IMR-90 (cell line): ENCODE results near the gene MYOF. TPM values are rescaled to one million over a fixed set of nuclear protein-coding genes. Genes with fewer than 3 reads are reported as not detected.

ENCODE experiments used
- ATAC-seq: fragments of 200-7000 bp; cut with Tn5 transposase; 2 replicates; pipeline ENCODE4 v1.9.1; 2020; ENCODE audit warnings: low read depth, mild to moderate bottlenecking, moderate library complexity
- BruUV-seq: library from RNA; stranded (reverse); fragments of 400-500 nt; replicated peaks from 2 replicates; lab custom pipeline; 2021; lab: Mats Ljungman, UMichigan
- CTCF ChIA-PET: fragments of 300-600 bp; formaldehyde crosslinking; extraction: SDS; loops from one replicate; lab custom pipeline; 2021; ENCODE audit warnings: antibody characterized with exemption; lab: Yijun Ruan, JAX
- POLR2A ChIA-PET: fragments of 300-600 bp; sonication (Branson Sonifier 250); formaldehyde crosslinking; loops from one replicate; lab custom pipeline; 2022; ENCODE audit warnings: antibody characterized with exemption; ENCODE audit not compliant: unreplicated experiment; lab: Charles Lee
- DNase-seq: peaks from one replicate; pipeline ENCODE4 v3.0.0; 2013
- H2AFZ ChIP-seq: replicated peaks from 2 replicates; pipeline ENCODE3; 2013; ENCODE audit warnings: low read length, mild to moderate bottlenecking; ENCODE audit not compliant: poor library complexity
- H2AK5ac ChIP-seq: 2 replicates; pipeline ENCODE4 v1.6.1; 2013; ENCODE audit warnings: low read depth, low read length, inconsistent platforms
- H2AK9ac ChIP-seq: replicated peaks from 2 replicates; pipeline ENCODE3; 2013; ENCODE audit warnings: mild to moderate bottlenecking, low read depth, low read length, moderate library complexity; ENCODE audit not compliant: poor library complexity
- H2BK120ac ChIP-seq: 2 replicates; pipeline ENCODE4 v1.6.1; 2013; ENCODE audit warnings: low read depth, low read length, inconsistent platforms
- H2BK15ac ChIP-seq: 3 replicates; pipeline ENCODE4 v1.6.1; 2013; ENCODE audit warnings: low read depth, low read length, inconsistent platforms
- H2BK20ac ChIP-seq: 2 replicates; pipeline ENCODE4 v1.6.1; 2013; ENCODE audit warnings: low read depth, mild to moderate bottlenecking, inconsistent platforms, low read length, moderate library complexity
- H2BK5ac ChIP-seq: 2 replicates; pipeline ENCODE4 v1.6.1; 2013; ENCODE audit warnings: mild to moderate bottlenecking, low read depth, low read length, inconsistent platforms; ENCODE audit not compliant: poor library complexity, severe bottlenecking
- H3K14ac ChIP-seq: replicated peaks from 2 replicates; pipeline ENCODE4 v1.6.1; 2013; ENCODE audit warnings: low read depth, low read length, inconsistent platforms
- H3K18ac ChIP-seq: 2 replicates; pipeline ENCODE4 v1.6.1; 2013; ENCODE audit warnings: low read depth, low read length, control low read depth
- H3K23ac ChIP-seq: 2 replicates; pipeline ENCODE4 v1.6.1; 2013; ENCODE audit warnings: low read depth, low read length, inconsistent platforms
- H3K27ac ChIP-seq: 2 replicates; pipeline ENCODE4 v1.5.1; 2013; ENCODE audit warnings: mild to moderate bottlenecking, control low read depth, low read length; ENCODE audit not compliant: insufficient read depth
- H3K27me3 ChIP-seq: 2 replicates; pipeline ENCODE4 v1.6.1; 2013; ENCODE audit warnings: low read length; ENCODE audit not compliant: control insufficient read depth, insufficient read depth
- H3K36me3 ChIP-seq: 2 replicates; pipeline ENCODE4 v1.6.1; 2013; ENCODE audit warnings: low read length, mixed read lengths; ENCODE audit not compliant: control insufficient read depth, insufficient read depth
- H3K4ac ChIP-seq: 2 replicates; pipeline ENCODE4 v1.6.1; 2013; ENCODE audit warnings: low read depth, low read length, inconsistent platforms
- H3K4me1 ChIP-seq: 2 replicates; pipeline ENCODE4 v1.6.1; 2013; ENCODE audit warnings: low read length, mixed read lengths; ENCODE audit not compliant: control insufficient read depth, insufficient read depth
- H3K4me2 ChIP-seq: 2 replicates; pipeline ENCODE4 v1.6.1; 2013; ENCODE audit warnings: low read depth, mild to moderate bottlenecking, control low read depth, low read length, moderate library complexity
- H3K4me3 ChIP-seq: 2 replicates; pipeline ENCODE4 v1.5.1; 2013; ENCODE audit warnings: low read depth, mild to moderate bottlenecking, control low read depth, low read length, moderate library complexity; ENCODE audit not compliant: insufficient read depth
- H3K56ac ChIP-seq: 2 replicates; pipeline ENCODE4 v1.6.1; 2013; ENCODE audit warnings: low read length, inconsistent platforms; ENCODE audit not compliant: insufficient read depth; ENCODE audit errors: extremely low read depth
- H3K79me1 ChIP-seq, 2 experiments: 2 replicates each; pipeline ENCODE4 v1.6.1; 2013; ENCODE audit warnings: low read length in 2 of 2, inconsistent platforms in 1 of 2, low read depth in 1 of 2
- H3K9ac ChIP-seq: 2 replicates; pipeline ENCODE4 v1.6.1; 2013; ENCODE audit warnings: low read depth, low read length, control low read depth
- H3K9me1 ChIP-seq: 2 replicates; pipeline ENCODE4 v1.6.1; 2013; ENCODE audit warnings: low read length, inconsistent platforms; ENCODE audit not compliant: insufficient read depth
- H3K9me3 ChIP-seq: 2 replicates; pipeline ENCODE4 v1.6.1; 2013; ENCODE audit warnings: low read length; ENCODE audit not compliant: control insufficient read depth, insufficient read depth
- H4K20me1 ChIP-seq: 2 replicates; pipeline ENCODE4 v1.6.1; 2013; ENCODE audit warnings: low read length, inconsistent platforms; ENCODE audit not compliant: insufficient read depth
- H4K5ac ChIP-seq: 2 replicates; pipeline ENCODE4 v1.6.1; 2013; ENCODE audit warnings: mild to moderate bottlenecking, low read depth, low read length, control low read depth
- H4K8ac ChIP-seq, 2 experiments: 2 replicates each; pipeline ENCODE4 v1.6.1; 2013; ENCODE audit warnings: low read depth in 2 of 2, low read length in 2 of 2, control low read depth in 1 of 2, inconsistent platforms in 1 of 2
- H4K91ac ChIP-seq: 2 replicates; pipeline ENCODE4 v1.6.1; 2013; ENCODE audit warnings: low read depth, low read length, inconsistent platforms; ENCODE audit not compliant: insufficient read depth
- CEBPB ChIP-seq: IDR thresholded peaks from 2 replicates; pipeline ENCODE4 v1.6.1; 2012; ENCODE audit warnings: low read depth, low read length, improper control_type of control experiment
- CHD1 ChIP-seq: IDR thresholded peaks from 2 replicates; pipeline ENCODE4 v1.6.1; 2012; ENCODE audit warnings: low read depth, low read length, improper control_type of control experiment
- ELK1 ChIP-seq: fragments of 150-350 bp; IDR thresholded peaks from 2 replicates; pipeline ENCODE4 v1.6.1; 2016; ENCODE audit warnings: low read depth, mild to moderate bottlenecking, low read length, moderate library complexity, borderline replicate concordance
- FOS ChIP-seq: fragments of 150-350 bp; IDR thresholded peaks from 2 replicates; pipeline ENCODE4 v1.6.1; 2016; ENCODE audit warnings: low read depth, low read length
- MAFK ChIP-seq: IDR thresholded peaks from 2 replicates; pipeline ENCODE4 v1.6.1; 2012; ENCODE audit warnings: low read depth, low read length, improper control_type of control experiment
- MAZ ChIP-seq: IDR thresholded peaks from 2 replicates; pipeline ENCODE4 v1.6.1; 2012; ENCODE audit warnings: low read depth, mild to moderate bottlenecking, low read length, improper control_type of control experiment, moderate library complexity, borderline replicate concordance
- MXI1 ChIP-seq: IDR thresholded peaks from 2 replicates; pipeline ENCODE4 v1.6.1; 2012; ENCODE audit warnings: low read depth, mild to moderate bottlenecking, low read length, moderate library complexity, borderline replicate concordance
- NFE2L2 ChIP-seq: fragments of 150-350 bp; IDR thresholded peaks from 2 replicates; pipeline ENCODE4 v1.6.1; 2016; ENCODE audit warnings: low read depth, mild to moderate bottlenecking, low read length
- POLR2A ChIP-seq: IDR thresholded peaks from 2 replicates; pipeline ENCODE4 v1.6.1; 2012; ENCODE audit warnings: mild to moderate bottlenecking, low read depth, low read length
- RAD21 ChIP-seq: IDR thresholded peaks from 2 replicates; pipeline ENCODE4 v1.6.1; 2012; ENCODE audit warnings: low read length, improper control_type of control experiment
- RCOR1 ChIP-seq: IDR thresholded peaks from 2 replicates; pipeline ENCODE4 v1.6.1; 2012; ENCODE audit warnings: mild to moderate bottlenecking, low read length, improper control_type of control experiment; ENCODE audit not compliant: insufficient replicate concordance
- RFX5 ChIP-seq: IDR thresholded peaks from 2 replicates; pipeline ENCODE4 v1.8.0; 2012; ENCODE audit warnings: low read depth, mild to moderate bottlenecking, low read length, moderate library complexity
- SMC3 ChIP-seq: fragments of 150-350 bp; IDR thresholded peaks from 2 replicates; pipeline ENCODE4 v1.6.1; 2016; ENCODE audit warnings: low read depth, mild to moderate bottlenecking, antibody characterized with exemption, low read length, moderate library complexity
- USF2 ChIP-seq: fragments of 150-350 bp; IDR thresholded peaks from 2 replicates; pipeline ENCODE4 v1.6.1; 2017; ENCODE audit warnings: mild to moderate bottlenecking, antibody characterized with exemption, low read length, low read depth
- WGBS, 2 experiments: methylation state at CpG; one replicate each; pipeline versions ENCODE4 v1.1.5 to v1.1.7; 2013; ENCODE audit warnings: missing lambda C conversion rate in 2 of 2; ENCODE audit not compliant: insufficient read length in 1 of 2; ENCODE audit errors: extremely low coverage in 2 of 2; 5-methylcytosine and 5-hydroxymethylcytosine counted together
- dilution Hi-C: fragments of 300-500 bp; cut with HindIII; formaldehyde crosslinking; loops from one replicate; pipeline ENCODE4 v1.14.3; 2018; ENCODE audit warnings: low sequenced_read_pairs; ENCODE audit not compliant: unreplicated experiment
- in situ Hi-C: fragments of 300-500 bp; cut with MboI; formaldehyde crosslinking; loops from 3 replicates; pipeline ENCODE4 v1.14.3; 2019; ENCODE audit warnings: low sequenced_read_pairs, inconsistent platforms, mixed read lengths
- intact Hi-C: fragments of 100-400 bp; cut with micrococcal nuclease; formaldehyde crosslinking; loops from 2 replicates; pipeline ENCODE4 v1.10.0; 2022
- polyA plus RNA-seq, 3 experiments: library from polyadenylated mRNA; depleted of rRNA; stranded (reverse); fragments of >200 nt; gene quantifications; 2 replicates each; pipeline ENCODE4 v1.2.3, GENCODE V29; 2012; ENCODE audit warnings: low replicate concordance in 1 of 3
- total RNA-seq: library from RNA; depleted of rRNA; stranded (reverse); fragments of >200 nt; gene quantifications from 2 replicates; pipeline ENCODE4 v1.2.3, GENCODE V29; 2012
- TF ChIP-seq, protein P1 (sequence below): conservative IDR thresholded peaks from 2 replicates; pipeline ENCODE4 v1.5.1; 2012; ENCODE audit warnings: mild to moderate bottlenecking, low read depth, low read length, improper control_type of control experiment

The MYOF gene
- total and polyA plus RNA-seq, 2 of the 4 experiments (the other 2 are of a cell fraction), result 221 to 281 TPM

- peaks cover 3% of the 10 kb centered on the region; the same call in 1 of the 2 replicates for H3K27me3 ChIP-seq
- TF ChIP-seq ELK1, result no peak
- no peak for TF ChIP-seq USF2
- TF ChIP-seq RAD21, result no peak
- no peak for TF ChIP-seq MAZ
- TF ChIP-seq SMC3, result no peak
- no peak for TF ChIP-seq RFX5
- TF ChIP-seq MXI1, result no peak
- TF ChIP-seq MAFK, result no peak
- no peak for TF ChIP-seq RCOR1
- no peak for TF ChIP-seq POLR2A
- no peak for TF ChIP-seq NFE2L2
- TF ChIP-seq CEBPB, result no peak
- TF ChIP-seq FOS, result no peak
- TF ChIP-seq CHD1, result no peak
- TF ChIP-seq, protein P1, sequence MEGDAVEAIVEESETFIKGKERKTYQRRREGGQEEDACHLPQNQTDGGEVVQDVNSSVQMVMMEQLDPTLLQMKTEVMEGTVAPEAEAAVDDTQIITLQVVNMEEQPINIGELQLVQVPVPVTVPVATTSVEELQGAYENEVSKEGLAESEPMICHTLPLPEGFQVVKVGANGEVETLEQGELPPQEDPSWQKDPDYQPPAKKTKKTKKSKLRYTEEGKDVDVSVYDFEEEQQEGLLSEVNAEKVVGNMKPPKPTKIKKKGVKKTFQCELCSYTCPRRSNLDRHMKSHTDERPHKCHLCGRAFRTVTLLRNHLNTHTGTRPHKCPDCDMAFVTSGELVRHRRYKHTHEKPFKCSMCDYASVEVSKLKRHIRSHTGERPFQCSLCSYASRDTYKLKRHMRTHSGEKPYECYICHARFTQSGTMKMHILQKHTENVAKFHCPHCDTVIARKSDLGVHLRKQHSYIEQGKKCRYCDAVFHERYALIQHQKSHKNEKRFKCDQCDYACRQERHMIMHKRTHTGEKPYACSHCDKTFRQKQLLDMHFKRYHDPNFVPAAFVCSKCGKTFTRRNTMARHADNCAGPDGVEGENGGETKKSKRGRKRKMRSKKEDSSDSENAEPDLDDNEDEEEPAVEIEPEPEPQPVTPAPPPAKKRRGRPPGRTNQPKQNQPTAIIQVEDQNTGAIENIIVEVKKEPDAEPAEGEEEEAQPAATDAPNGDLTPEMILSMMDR, result no peak
- POLR2A ChIA-PET, result no interaction called here
- H3K9me3 ChIP-seq, result no peaks in the 10 kb centered on the region
- no peak for ATAC-seq
- no peaks in the 10 kb centered on the region for H3K9me1 ChIP-seq
- H2AFZ ChIP-seq, result no peak overlapping the region
- no peak overlapping the region for H3K4me3 ChIP-seq
- H3K56ac ChIP-seq, result no peak overlapping the region
- no peak overlapping the region for H2BK20ac ChIP-seq
- H2BK15ac ChIP-seq, result no peak overlapping the region
- no peak overlapping the region for H4K91ac ChIP-seq
- dilution Hi-C loops, result loop anchor here (25.0 kb wide), 1 partner anchor 169 kb away; no protein-coding TSS in a partner anchor
- intact Hi-C loops, result no loop called here
- WGBS, 2 experiments, result 0% methylated on average over 1 of the region's 8 CpGs; no CpG with 5 or more reads in 1 of the 2 experiments
- H4K8ac ChIP-seq, result no peak overlapping the region
- no peak overlapping the region for H3K4me2 ChIP-seq
- DNase-seq, result no peak
- in situ Hi-C loops, result no loop called here
- no peak overlapping the region for H2AK9ac ChIP-seq
- H3K36me3 ChIP-seq, result no peaks in the 10 kb centered on the region
- H4K5ac ChIP-seq, result no peak overlapping the region
- H3K18ac ChIP-seq, result no peak overlapping the region
- no peak overlapping the region for H3K4ac ChIP-seq
- H2AK5ac ChIP-seq, result no peak overlapping the region
- H3K9ac ChIP-seq, result no peak overlapping the region
- H2BK120ac ChIP-seq, result no peak overlapping the region
- no peaks in the 10 kb centered on the region for H3K4me1 ChIP-seq
- BruUV-seq, result no TSS peak
- CTCF ChIA-PET, result no interaction called here
- no peak overlapping the region for H2BK5ac ChIP-seq
- H4K20me1 ChIP-seq, result no peaks in the 10 kb centered on the region
- no peak overlapping the region for H3K23ac ChIP-seq
- no peak overlapping the region for H3K27ac ChIP-seq
- no peak overlapping the region for H3K14ac ChIP-seq
- no peaks in the 10 kb centered on the region for H3K79me1 ChIP-seq
Measured at GRCh38 chr10:93280699-93281366, 201.3 kb downstream of the MYOF start.
